ENCODE measurements around the gene NINJ2. TPM values are rescaled to one million over a fixed set of nuclear protein-coding genes. Genes with fewer than 3 reads are reported as not detected.

The NINJ2 gene
- total RNA-seq, 6 experiments from 2014 or later, result 6.4 to 17.7 (median 12.5) TPM

DNA sequence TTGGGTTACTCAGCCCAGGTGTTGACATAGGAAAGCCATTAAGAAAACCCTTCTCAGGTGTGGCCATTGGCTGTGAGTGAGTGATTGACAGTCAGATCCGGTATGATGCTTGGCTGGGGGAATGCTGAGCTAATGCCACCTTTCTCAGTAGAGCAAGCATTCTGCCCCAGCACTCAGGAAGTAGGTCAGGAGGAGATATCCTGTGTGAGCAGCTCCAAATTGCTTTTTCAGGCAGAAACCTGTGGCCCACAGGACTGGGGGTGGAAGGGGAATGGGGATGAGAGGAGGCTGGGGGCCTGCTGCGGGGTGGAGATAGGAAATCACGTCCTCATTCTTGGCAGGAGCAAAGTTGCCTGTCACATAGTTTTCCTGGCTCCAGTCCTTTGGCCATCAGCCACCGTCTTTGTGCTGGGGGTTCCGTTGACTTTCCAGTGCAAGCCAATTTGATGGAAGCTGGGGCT lies 55.7 kb downstream of the NINJ2 start:
- Histone ChIP-seq H3K27ac (peak overlapping the region in 1 of 3 donors; percentile 9), H3K36me3 (no peaks in the 10 kb centered on the region), H3K9me3 (no peaks in the 10 kb centered on the region), H3K4me3 (no peak overlapping the region), H3K27me3 (no peaks in the 10 kb centered on the region), H3K4me1 (peaks cover 0 to 42% (median 15%) of the 10 kb centered on the region in 4 donors)
- no peak for TF ChIP-seq POLR2A (IDR thresholded peaks at IDR 0.05)
- TF ChIP-seq, protein P1, sequence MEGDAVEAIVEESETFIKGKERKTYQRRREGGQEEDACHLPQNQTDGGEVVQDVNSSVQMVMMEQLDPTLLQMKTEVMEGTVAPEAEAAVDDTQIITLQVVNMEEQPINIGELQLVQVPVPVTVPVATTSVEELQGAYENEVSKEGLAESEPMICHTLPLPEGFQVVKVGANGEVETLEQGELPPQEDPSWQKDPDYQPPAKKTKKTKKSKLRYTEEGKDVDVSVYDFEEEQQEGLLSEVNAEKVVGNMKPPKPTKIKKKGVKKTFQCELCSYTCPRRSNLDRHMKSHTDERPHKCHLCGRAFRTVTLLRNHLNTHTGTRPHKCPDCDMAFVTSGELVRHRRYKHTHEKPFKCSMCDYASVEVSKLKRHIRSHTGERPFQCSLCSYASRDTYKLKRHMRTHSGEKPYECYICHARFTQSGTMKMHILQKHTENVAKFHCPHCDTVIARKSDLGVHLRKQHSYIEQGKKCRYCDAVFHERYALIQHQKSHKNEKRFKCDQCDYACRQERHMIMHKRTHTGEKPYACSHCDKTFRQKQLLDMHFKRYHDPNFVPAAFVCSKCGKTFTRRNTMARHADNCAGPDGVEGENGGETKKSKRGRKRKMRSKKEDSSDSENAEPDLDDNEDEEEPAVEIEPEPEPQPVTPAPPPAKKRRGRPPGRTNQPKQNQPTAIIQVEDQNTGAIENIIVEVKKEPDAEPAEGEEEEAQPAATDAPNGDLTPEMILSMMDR (IDR thresholded peaks at IDR 0.05), result no peak
- DNase-seq, result peak; percentile 60 to 73 (median 69)
- intact Hi-C loops (cut with DNase I), result no loop called here
- ATAC-seq, result peak; percentile 39 to 47 (median 44)
- WGBS (ENCODE audit: insufficient coverage, low coverage, low lambda C conversion rate, missing lambda C conversion rate), result 3% methylated on average over 5 of the region's 5 CpGs

DNA sequence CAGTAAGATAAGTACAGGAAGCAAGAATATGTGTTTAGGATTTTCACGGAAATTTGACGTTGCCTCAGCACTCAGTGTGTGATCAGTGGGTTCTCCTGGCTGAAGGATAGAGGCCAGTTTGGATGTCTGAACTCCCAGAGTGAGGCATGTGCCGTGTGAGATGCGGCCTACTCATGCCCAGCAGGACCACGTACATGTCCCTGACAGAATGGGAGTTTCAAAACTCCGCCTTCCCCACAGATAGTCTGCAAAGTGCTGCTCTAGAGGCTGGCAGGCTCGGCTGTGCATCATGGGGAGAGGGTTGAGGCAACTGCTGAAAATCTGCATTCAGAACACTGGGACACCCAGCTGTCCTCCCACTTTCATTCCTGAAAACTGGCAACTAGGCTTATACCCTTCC lies 58.3 kb downstream of the NINJ2 start:
- Histone ChIP-seq H3K4me1 (peaks cover 0 to 33% (median 9%) of the 10 kb centered on the region in 4 donors), H3K27ac (no peak overlapping the region), H3K36me3 (no peaks in the 10 kb centered on the region), H3K27me3 (no peaks in the 10 kb centered on the region), H3K4me3 (no peak overlapping the region), H3K9me3 (no peaks in the 10 kb centered on the region)
- TF ChIP-seq, protein P1 (IDR thresholded peaks at IDR 0.05), result no peak
- TF ChIP-seq POLR2A (IDR thresholded peaks at IDR 0.05), result no peak
- peak in 1 of 3 donors; percentile 29 for DNase-seq
- ATAC-seq, result no peak
- WGBS (ENCODE audit: insufficient coverage, low coverage, low lambda C conversion rate, missing lambda C conversion rate), result 84% methylated on average over 6 of the region's 7 CpGs
- intact Hi-C loops (cut with DNase I), result no loop called here

DNA sequence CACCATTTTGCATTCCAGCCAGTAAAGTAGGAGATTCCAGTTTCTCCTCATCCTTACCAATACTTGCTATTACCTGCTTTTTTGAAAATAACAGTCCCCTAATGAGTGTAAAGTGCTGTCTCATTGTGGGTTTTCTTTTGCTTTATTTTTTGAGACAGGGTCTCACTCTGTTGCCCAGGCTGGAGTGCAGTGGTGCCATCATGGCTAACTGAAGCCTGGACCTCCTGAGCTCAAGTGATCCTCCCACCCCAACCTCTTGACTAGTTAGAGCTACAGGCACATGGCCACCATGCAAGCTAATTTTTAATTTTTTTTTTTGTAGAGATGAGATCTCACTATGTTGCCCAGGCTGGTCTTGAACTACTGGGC lies 60.6 kb downstream of the NINJ2 start:
- Histone ChIP-seq H3K4me3 (no peak overlapping the region), H3K36me3 (no peaks in the 10 kb centered on the region), H3K9me3 (no peaks in the 10 kb centered on the region), H3K27ac (no peak overlapping the region), H3K27me3 (no peaks in the 10 kb centered on the region), H3K4me1 (peaks cover 0 to 12% (median under 1%) of the 10 kb centered on the region in 4 donors)
- no peak for DNase-seq
- no peak for TF ChIP-seq POLR2A (IDR thresholded peaks at IDR 0.05)
- TF ChIP-seq, protein P1 (IDR thresholded peaks at IDR 0.05), result no peak
- intact Hi-C loops (cut with DNase I), result no loop called here
- no peak for ATAC-seq

DNA sequence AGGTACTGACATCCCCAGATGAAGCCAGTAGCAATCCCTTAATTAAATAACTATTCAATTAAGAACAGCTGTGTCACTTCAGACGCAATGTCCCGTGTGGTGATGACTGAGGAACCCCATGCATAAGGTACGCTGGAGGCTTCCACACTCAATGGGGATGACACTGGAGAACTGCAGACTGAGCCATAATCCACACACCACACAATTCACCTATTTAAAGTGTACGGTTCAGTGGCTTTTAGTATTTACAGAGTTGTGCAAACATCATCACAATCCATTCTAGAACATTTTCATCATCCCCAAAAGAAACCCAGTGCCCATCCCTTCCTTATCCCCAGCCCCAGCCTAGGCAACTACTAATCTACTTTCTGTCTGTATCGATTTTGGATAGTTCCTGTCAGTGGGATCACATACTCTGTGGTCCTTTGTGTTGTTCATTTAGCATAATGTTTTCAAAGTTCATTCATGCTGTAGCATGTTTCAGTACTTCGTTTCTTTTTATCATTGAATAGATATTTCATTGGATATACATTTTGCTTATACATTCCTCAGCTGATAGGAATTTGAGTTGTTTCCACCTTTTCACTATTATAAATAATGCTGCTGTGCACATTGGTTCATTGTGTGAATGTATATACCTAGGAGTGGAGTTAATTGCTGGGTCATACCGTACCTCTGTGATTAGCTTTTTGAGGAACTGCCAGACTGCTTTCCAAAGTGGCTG lies 61.1 kb downstream of the NINJ2 start:
- ATAC-seq (peak; percentile 41 to 72 (median 60)), DNase-seq (peak in 1 of 3 donors; percentile 20)
- no peak overlapping the region for H3K4me3 ChIP-seq
- H3K4me1 ChIP-seq, result peaks cover 0 to 7% (median 0%) of the 10 kb centered on the region in 4 donors
- no peak overlapping the region for H3K27ac ChIP-seq
- WGBS (ENCODE audit: insufficient coverage, low coverage, low lambda C conversion rate, missing lambda C conversion rate), result 75% methylated on average over 6 of the region's 7 CpGs
- TF ChIP-seq, protein P1 (IDR thresholded peaks at IDR 0.05), result no peak
- no peak for TF ChIP-seq POLR2A (IDR thresholded peaks at IDR 0.05)
- no peaks in the 10 kb centered on the region for H3K9me3 ChIP-seq
- H3K27me3 ChIP-seq, result no peaks in the 10 kb centered on the region
- intact Hi-C loops (cut with DNase I), result no loop called here
- no peaks in the 10 kb centered on the region for H3K36me3 ChIP-seq

Data from right lobe of liver (tissue), 6 donors.